Amniotic epithelial cell (primary cell): Measurements from ENCODE around the gene SPEF1.
A peak's percentile ranks its signal among the peaks of the same experiment; 100 is the strongest.
"Not testable (repeated sequence)": the region's sequence is repeated elsewhere in the genome, so short reads cannot be mapped to it uniquely, and the experiment has no call there.

Experiments
- DNase-seq: peaks from one replicate; pipeline ENCODE4 v3.0.0-alpha.2; 2010; ENCODE audit warnings: low read depth

The SPEF1 gene, protein sequence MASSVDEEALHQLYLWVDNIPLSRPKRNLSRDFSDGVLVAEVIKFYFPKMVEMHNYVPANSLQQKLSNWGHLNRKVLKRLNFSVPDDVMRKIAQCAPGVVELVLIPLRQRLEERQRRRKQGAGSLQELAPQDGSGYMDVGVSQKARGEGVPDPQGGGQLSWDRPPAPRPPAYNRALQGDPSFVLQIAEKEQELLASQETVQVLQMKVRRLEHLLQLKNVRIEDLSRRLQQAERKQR

DNA sequence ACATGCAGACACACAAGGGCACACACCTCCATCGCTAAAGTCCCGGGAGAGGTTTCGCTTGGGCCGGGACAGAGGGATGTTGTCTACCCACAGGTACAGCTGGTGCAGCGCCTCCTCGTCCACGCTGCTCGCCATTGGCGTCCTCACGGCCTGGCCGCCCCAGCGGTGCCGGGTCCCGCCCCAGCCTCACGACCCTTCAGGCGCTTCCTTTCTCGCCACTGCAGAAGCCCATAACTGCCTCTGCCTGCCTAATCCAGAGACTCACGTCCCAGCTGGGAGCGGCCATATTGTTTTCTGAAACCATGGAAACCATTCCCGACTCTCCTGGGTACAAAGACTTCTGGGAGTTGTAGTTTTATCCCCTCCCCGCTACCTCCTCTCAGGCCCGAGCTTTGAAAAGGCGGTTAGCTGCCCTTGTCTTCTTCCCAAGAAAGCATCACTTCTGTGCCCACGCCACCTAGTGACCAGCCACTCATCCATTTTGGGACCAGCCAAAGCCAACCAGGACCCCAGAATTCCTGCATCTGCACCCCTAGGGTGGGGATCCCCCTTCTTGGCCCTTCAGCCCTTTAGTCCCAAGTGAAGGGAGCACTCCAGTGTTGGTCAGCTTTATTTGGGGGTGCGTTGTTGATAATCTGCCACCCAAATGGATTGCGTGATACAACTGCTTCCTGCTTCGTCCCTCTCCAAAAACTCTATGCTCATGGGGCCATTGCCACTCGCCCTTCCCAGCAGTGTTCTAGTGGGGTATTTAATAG is at the start of gene SPEF1:
Gene SPEF1 (minus strand): TSS at position 296 of the 758 bp plus-strand sequence. CDS start 161 bp downstream, at position 135.
- DNase-seq, result peak; percentile 86

DNA sequence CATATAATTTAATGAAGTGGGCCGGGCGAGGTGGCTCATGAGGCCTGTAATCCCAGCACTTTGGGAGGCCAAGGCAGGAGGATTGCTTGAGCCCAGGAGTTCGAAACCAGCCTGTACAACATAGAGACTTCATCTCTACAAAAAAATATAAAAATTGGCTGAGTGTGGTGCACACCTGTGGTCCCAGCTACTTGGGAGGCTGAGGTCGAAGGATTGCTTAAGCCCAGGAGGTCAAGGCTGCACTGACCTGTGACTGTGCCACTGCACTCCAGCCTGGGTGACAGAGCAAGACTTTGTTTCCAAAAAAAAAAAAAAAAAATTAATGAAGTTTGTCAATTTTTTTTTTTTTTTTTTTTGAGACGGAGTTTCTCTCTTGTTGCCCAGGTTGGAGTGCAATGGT is 48.6 kb upstream of the SPEF1 start:
- not testable (repeated sequence) for DNase-seq

DNA sequence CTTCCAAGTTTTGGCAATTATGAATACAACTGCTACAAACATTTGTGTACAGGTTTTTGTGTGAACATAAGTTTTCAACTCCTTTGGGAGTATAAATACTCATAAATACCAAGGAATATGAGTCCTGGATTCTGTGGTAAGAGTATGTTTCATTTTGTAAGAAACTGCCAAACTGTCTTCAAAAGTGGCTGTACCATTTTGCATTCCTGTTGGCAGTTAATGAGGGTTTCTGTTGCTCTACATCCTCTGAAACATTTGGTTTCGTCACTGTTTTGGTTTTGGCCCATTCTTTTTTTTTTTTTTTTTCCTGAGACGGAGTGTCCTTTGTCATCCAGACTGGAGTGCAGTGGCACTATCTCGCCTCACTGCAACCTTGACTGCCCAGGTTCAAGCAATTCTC is 47.5 kb upstream of the SPEF1 start:
- DNase-seq, result no peak

- no peak for DNase-seq
Observed at GRCh38 chr20:3826420-3826819, 45.2 kb upstream of the SPEF1 start.

DNA sequence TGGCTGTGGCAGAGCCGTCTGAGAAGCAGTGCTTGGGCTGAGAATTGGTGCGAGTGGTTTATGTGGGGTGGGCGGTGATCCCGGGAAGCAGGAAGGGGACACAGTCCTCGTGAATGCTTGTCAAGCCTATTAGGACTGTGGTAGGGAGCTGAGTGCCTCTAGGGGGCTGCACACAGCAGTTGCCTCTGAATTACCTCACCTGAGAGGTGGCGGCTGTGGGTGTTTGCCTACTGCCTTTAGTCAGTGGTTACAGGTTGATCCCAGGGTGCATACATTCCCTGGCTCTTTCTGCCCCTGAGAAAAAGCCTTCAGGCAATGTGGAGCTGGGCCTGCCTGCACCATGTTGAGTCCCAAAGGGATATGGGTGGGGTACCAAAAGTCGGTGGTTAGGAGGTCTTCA is 44.3 kb upstream of the SPEF1 start:
- no peak for DNase-seq

- DNase-seq, result no peak
Observed at GRCh38 chr20:3823881-3824280, 42.6 kb upstream of the SPEF1 start.

DNA sequence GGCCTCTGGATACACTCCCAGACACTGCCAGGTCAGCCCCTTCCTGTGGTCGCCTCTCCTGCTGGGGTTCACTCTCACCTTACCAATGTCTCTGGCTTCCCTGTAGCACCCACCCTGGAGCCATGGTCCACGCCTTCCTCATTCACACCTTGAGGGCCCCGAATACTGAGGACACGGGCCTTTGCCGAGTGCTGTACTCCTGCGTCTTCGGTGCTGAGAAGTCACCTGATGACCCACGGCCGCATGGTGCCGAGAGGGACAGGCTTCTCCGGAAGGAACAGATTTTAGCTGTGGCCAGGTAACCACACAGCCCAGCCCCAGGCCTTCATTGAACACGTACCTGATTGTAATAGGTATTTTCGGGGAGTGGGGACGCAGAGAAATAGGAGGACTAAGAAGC is 40.7 kb upstream of the SPEF1 start:
- no peak for DNase-seq

DNA sequence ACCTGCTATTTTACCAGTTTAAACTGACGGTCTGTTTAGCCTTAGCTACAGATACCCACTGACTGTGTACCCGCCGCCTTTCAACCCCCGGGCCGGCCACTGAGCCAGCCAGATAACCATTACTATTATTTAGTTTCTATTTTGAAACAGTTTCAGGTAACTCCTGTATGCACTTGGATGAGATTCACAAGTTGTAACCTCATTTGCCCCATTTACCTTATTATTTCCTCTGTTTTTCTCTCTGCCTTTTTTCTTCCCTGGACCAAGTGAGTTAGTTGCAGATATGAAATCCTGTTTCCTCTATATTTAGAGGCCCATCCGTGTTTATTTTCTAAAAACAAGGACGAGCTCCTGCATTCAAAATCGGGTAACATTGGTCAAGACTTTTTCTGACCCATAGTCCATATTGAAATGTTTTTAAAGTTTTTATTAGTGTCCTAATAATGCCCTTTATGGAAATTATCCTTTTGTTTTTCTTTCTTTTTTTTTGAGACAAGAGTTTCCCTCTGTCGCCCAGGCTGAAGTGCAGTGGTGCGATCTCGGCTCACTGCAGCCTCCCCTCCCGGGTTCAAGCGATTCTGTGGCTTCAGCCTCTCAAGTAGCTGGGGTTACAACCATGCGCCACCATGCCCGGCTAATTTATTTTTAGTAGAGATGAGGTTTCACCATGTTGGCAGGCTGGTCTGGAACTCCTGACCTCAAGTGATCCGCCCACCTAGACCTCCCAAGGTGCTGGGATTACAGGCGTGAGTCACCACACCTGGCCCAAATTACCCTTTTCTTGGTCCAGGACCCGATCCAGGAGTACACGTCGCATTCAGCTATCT is 39.9 kb upstream of the SPEF1 start:
- DNase-seq, result no peak

GRCh38 chr20:3820048-3820900 is 39.0 kb upstream of the SPEF1 start, which contains the start of gene AP5S1:
Gene AP5S1 (plus strand): TSS chr20:3820547. CDS start chr20:3822118, 1,571 bp downstream.
- DNase-seq, result peak; percentile 94

DNA sequence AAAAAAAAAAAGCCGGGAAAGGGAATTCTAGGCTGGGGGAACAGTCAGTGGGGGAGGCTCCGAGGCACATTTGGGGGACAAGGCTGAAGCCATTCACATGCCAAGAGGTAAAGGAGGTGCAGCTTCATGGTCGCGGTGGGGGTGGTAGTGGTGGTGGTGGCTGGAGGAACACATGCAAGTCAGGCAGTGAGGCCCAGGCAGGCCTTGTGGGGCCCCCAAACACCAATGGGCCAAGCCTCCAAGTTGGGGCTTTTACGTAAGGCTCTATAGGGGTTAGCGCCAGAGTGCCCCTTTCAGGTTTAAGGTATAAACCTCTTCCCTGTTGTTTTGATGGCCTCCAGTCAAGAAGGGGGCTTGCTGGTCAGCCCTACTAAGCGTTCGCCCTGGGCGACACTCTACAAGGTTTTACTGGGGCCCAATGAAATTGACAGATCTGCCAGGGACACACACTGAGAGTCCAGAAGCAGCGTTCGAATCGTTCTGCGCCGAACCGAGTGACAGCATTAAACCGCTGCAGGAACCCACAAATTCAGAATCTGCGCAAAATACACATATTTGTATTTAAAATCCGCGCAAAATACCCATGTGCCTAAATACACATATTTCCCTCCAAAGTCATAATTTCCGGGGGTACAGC is 38.3 kb upstream of the SPEF1 start:
- no peak for DNase-seq

DNA sequence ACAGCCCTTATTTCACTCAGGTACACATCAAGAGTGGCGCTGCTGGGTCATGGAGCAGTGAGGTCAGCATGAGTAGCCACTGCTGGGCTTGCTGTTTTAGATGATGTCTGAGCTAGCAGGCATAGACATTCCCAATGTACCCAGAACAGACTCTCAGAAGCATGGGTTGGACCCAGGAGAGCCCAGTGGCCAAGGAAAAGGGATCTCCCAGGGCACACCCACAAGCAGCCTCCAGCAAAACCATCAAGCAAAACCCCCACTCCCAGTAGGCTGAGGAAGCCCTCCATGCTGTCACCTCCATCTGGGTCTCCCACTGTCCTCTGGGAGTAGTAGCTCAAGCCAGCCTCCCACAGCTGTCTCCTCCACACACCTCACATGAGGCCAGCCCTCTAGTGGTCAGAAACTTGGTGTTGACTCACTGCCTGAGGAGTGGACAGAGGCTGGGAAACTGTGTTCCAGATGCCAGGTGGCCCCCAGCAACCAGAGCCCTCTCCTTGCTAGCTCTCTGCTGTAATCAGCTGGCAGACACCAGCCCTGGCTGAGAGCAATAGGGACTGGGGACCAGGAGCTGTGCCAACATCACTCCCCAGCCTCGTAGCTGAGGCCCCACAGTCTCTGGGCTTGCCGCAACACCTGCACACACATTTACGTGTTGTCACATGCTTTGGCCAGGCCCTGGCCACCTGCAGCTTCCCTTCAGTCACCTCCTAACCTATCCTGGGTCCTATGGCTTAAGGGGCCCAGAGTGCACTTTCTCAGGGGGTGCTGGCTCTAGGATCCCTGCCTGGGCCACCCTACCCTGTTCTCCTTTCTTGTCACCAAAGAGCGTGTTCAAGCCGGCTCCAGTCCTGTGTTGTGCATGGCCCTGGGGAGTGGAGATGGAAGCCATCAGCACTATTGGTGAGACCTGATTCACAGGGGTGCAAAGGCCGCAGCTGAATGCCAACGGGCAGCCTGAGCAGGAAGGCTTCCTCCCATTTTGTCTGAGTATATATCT is 37.2 kb upstream of the SPEF1 start:
- DNase-seq, result peak; percentile 84

- DNase-seq, result no peak
Observed at GRCh38 chr20:3815703-3816315, 34.6 kb upstream of the SPEF1 start.

- no peak for DNase-seq
Observed at GRCh38 chr20:3814928-3815495, 33.8 kb upstream of the SPEF1 start.

DNA sequence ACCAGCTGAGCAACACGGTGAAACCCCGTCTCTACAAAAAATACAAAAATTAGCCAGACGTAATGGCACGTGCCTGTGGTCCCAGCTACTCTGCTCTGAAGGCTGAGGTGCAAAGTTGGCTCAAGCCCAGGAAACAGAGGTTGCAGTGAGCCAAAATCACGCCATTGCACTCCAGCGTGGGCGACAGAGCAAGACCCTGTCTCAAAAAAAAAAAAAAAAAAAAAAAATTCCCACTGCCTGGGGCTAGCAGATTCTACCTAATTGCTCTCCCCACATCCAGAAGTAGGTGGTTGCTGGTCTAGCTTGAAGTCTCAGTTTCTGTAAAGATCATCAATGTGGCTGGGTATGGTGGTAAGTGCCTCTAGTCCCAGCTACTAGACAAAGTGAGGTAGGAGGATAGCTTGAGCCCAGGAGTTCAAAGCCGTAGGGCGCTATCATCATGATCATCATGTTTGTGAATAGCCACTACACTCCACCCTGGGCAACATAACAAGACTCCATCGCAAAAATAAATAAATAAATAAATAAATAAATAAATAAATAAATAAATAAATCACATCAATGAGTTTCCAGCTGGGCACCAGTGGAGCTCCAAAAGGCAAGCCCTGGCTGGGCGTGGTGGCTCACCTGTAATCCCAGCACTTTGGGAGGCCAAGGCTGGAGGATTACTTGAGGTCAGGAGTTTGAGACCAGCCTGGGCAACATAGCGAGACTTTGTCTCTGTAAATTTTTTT is 32.8 kb upstream of the SPEF1 start:
- DNase-seq, result no peak

GRCh38 chr20:3812975-3813847 is 32.0 kb upstream of the SPEF1 start:
- peak; percentile 34 for DNase-seq

- DNase-seq, result no peak
Observed at GRCh38 chr20:3812259-3812681, 31.0 kb upstream of the SPEF1 start.

DNA sequence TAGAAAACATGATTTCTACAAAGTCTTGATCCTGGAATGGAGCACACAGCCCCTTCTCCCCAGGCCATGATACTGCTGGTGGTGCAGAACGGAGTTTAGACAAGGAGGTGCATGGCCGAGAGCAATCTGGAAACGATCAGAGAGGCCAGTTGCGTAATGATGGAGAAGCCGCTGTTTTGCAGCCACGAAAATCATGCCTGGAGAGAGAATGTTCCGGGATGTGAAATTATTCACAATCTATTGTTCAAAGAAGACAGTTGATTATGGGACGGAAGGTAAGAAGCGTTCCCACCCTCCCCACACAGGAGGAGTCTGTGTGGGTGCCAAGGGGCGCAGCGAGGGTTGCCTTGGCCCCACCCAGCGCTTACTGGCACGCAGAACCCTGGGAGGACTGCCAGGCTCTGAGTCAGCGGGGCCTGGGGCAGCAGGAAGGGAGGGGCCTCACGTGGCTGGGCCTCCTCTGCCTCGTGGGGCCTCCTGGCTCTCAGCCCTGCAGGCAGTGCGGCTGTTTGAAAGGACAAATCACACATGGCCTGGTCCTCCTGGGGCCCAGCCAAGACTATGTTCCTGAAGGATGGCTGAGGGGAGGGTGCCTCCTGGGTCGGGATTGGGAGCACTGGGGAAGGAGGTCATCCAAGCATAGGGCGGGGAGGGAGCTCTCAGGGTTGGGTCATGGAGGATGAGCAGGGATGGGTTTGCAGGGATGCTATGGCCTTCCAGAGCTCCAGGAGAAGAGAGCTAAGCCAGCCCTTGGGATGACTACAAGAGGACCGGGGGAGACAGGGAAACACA is 30.4 kb upstream of the SPEF1 start:
- peak; percentile 99 for DNase-seq
